Caco-2 (cell line): ENCODE results near the gene CCT8L2. TPM values are rescaled to one million over a fixed set of nuclear protein-coding genes. Genes with fewer than 3 reads are reported as not detected.
"Not testable (repeated sequence)": the region's sequence is repeated elsewhere in the genome, so short reads cannot be mapped to it uniquely, and the experiment has no call there.

Source experiments
- BruUV-seq: library from RNA; stranded (reverse); fragments of 400-500 nt; replicated peaks from 2 replicates; lab custom pipeline; 2021; lab: Mats Ljungman, UMichigan
- CTCF ChIA-PET: fragments of 300-600 bp; sonication (Branson Sonifier 250); formaldehyde crosslinking; loops from one replicate; lab custom pipeline; 2022; ENCODE audit warnings: antibody characterized with exemption; lab: Charles Lee
- POLR2A ChIA-PET: fragments of 300-600 bp; sonication (Branson Sonifier 250); formaldehyde crosslinking; loops from one replicate; lab custom pipeline; 2022; ENCODE audit warnings: antibody characterized with exemption; lab: Charles Lee
- DNase-seq, 2 experiments: peaks; one replicate each; pipeline versions ENCODE4 v3.0.0 to v3.0.0-alpha.2; 2020 to 2022
- H3K27me3 ChIP-seq: replicated peaks from 2 replicates; pipeline ENCODE4 v1.6.0; 2011; ENCODE audit warnings: low read length; ENCODE audit not compliant: control insufficient read depth, insufficient read depth
- H3K36me3 ChIP-seq: 2 replicates; pipeline ENCODE4 v1.5.1; 2011; ENCODE audit warnings: low read length; ENCODE audit not compliant: control insufficient read depth, insufficient read depth
- H3K4me1 ChIP-seq: fragments of 250-450 bp; sonication (Bioruptor Pico); 2 replicates; pipeline ENCODE4 v1.5.1; 2020; ENCODE audit warnings: mild to moderate bottlenecking
- H3K4me3 ChIP-seq: 2 replicates; pipeline ENCODE4 v1.5.1; 2011; ENCODE audit warnings: low read depth, mild to moderate bottlenecking, control low read depth, low read length
- H3K9me3 ChIP-seq: fragments of 250-450 bp; sonication (Bioruptor Pico); 2 replicates; pipeline ENCODE4 v1.5.1; 2020; ENCODE audit warnings: mild to moderate bottlenecking, moderate library complexity
- H3K27ac Mint-ChIP-seq: one replicate; pipeline ENCODE4 v1.8.0; 2022; ENCODE audit warnings: mixed read lengths; ENCODE audit not compliant: unreplicated experiment
- H3K27me3 Mint-ChIP-seq: one replicate; pipeline ENCODE4 v1.8.0; 2022; ENCODE audit warnings: mixed read lengths; ENCODE audit not compliant: insufficient read depth, unreplicated experiment
- H3K36me3 Mint-ChIP-seq: one replicate; pipeline ENCODE4 v1.8.0; 2022; ENCODE audit warnings: mild to moderate bottlenecking, mixed read lengths; ENCODE audit not compliant: insufficient read depth, unreplicated experiment
- H3K4me1 Mint-ChIP-seq: one replicate; pipeline ENCODE4 v1.8.0; 2022; ENCODE audit warnings: low read depth, mixed read lengths; ENCODE audit not compliant: unreplicated experiment
- H3K4me3 Mint-ChIP-seq: one replicate; pipeline ENCODE4 v1.8.0; 2022; ENCODE audit warnings: mild to moderate bottlenecking, moderate library complexity, mixed read lengths; ENCODE audit not compliant: unreplicated experiment
- H3K9me3 Mint-ChIP-seq: one replicate; pipeline ENCODE4 v1.8.0; 2022; ENCODE audit warnings: mixed read lengths; ENCODE audit not compliant: unreplicated experiment
- intact Hi-C: fragments of 100-400 bp; cut with micrococcal nuclease; formaldehyde crosslinking; loops from one replicate; pipeline ENCODE4 v1.10.0; 2022; ENCODE audit not compliant: unreplicated experiment
- total RNA-seq: library from RNA; stranded (reverse); gene quantifications from 2 replicates; pipeline ENCODE4 v1.2.3, GENCODE V29; 2022

The CCT8L2 gene
- total RNA-seq, 1 experiment from 2014 or later = not detected

GRCh38 chr22:16566421-16567151, 26.0 kb downstream of the CCT8L2 start:
- H3K27me3 Mint-ChIP-seq = not testable (repeated sequence)
- CTCF ChIA-PET = interaction anchor here (0.7 kb wide), 1 partner anchor 428 kb away, joined by 3 read pairs; no protein-coding TSS in a partner anchor

GRCh38 chr22:16565585-16566420, 26.8 kb downstream of the CCT8L2 start:
- DNase-seq, H3K4me3 ChIP-seq, intact Hi-C loops, BruUV-seq, H3K27me3 Mint-ChIP-seq, CTCF ChIA-PET, H3K36me3 ChIP-seq, H3K9me3 ChIP-seq, H3K4me3 Mint-ChIP-seq, H3K36me3 Mint-ChIP-seq, H3K27me3 ChIP-seq, H3K4me1 Mint-ChIP-seq, H3K9me3 Mint-ChIP-seq, H3K4me1 ChIP-seq, H3K27ac Mint-ChIP-seq: not testable (repeated sequence)
- POLR2A ChIA-PET = interaction anchor here (0.7 kb wide), 1 partner anchor 949 kb away, joined by 3 read pairs; no protein-coding TSS in a partner anchor

More at GRCh38 chr22:16566421-16567151, 26.0 kb downstream of the CCT8L2 start:
- H3K4me3 ChIP-seq, H3K36me3 ChIP-seq, H3K36me3 Mint-ChIP-seq, H3K9me3 ChIP-seq, DNase-seq, H3K4me3 Mint-ChIP-seq, H3K4me1 ChIP-seq, H3K27ac Mint-ChIP-seq, H3K27me3 ChIP-seq, intact Hi-C loops, H3K9me3 Mint-ChIP-seq, H3K4me1 Mint-ChIP-seq, BruUV-seq: not testable (repeated sequence)
- POLR2A ChIA-PET = interaction anchor here (0.7 kb wide), 1 partner anchor 949 kb away, joined by 3 read pairs; no protein-coding TSS in a partner anchor

GRCh38 chr22:16564837-16565584, 27.6 kb downstream of the CCT8L2 start:
- H3K9me3 Mint-ChIP-seq, H3K4me1 ChIP-seq, POLR2A ChIA-PET, H3K27me3 Mint-ChIP-seq, H3K27ac Mint-ChIP-seq, H3K9me3 ChIP-seq, H3K4me3 Mint-ChIP-seq, H3K36me3 ChIP-seq, DNase-seq, H3K4me1 Mint-ChIP-seq, BruUV-seq, H3K4me3 ChIP-seq, CTCF ChIA-PET, intact Hi-C loops, H3K27me3 ChIP-seq, H3K36me3 Mint-ChIP-seq: not testable (repeated sequence)
